Measurements from ENCODE around the gene RBL2. TPM values are rescaled to one million over a fixed set of nuclear protein-coding genes. Genes with fewer than 3 reads are reported as not detected.

Gene RBL2
- total and polyA plus RNA-seq, 2 of the 13 experiments (the other 11 are each of a cell fraction or from before 2014, with no cell fraction given), result 41.2 to 60.9 TPM

GRCh38 chr16:53503270-53503923 is 69.1 kb downstream of the RBL2 start (continued):
- TF ChIP-seq ZNF10 (CRISPR knock-in tag; IDR thresholded peaks at IDR 0.05; ENCODE audit: borderline replicate concordance, low read depth) (no peak), TRIM24 (CRISPR knock-in tag; IDR thresholded peaks at IDR 0.05) (no peak), FIP1L1 (IDR thresholded peaks at IDR 0.05; ENCODE audit: borderline replicate concordance, insufficient read depth, low read depth, low read length) (0 out of 2 replicates have a peak, but pooled peaks have one; percentile 87), HNF4G (IDR thresholded peaks at IDR 0.05; ENCODE audit: borderline replicate concordance, low read depth, low read length) (no peak), HNF4G (CRISPR knock-in tag; IDR thresholded peaks at IDR 0.05; ENCODE audit: borderline replicate concordance, low read depth) (0 out of 2 replicates have a peak, but pooled peaks have one; percentile 41), ZNF704 (CRISPR knock-in tag; IDR thresholded peaks at IDR 0.05; ENCODE audit: borderline replicate concordance) (no peak), ZNF432 (CRISPR knock-in tag; IDR thresholded peaks at IDR 0.05; ENCODE audit: borderline replicate concordance) (no peak), AKAP8 (CRISPR knock-in tag; IDR thresholded peaks at IDR 0.05) (no peak), ATAD3A (CRISPR knock-in tag; IDR thresholded peaks at IDR 0.05) (0 out of 2 replicates have a peak, but pooled peaks have one; percentile 69), ZNF280D (CRISPR knock-in tag; IDR thresholded peaks at IDR 0.05) (peak; percentile 31; the same call in 1 of the 2 replicates), ZBTB21 (CRISPR knock-in tag; IDR thresholded peaks at IDR 0.05) (no peak; the same call in 1 of the 2 replicates), STAG1 (CRISPR knock-in tag; IDR thresholded peaks at IDR 0.05) (no peak), SMAD9 (CRISPR knock-in tag; IDR thresholded peaks at IDR 0.05) (peak; percentile 89; the same call in 1 of the 2 replicates), ZNF367 (CRISPR knock-in tag; IDR thresholded peaks at IDR 0.05; ENCODE audit: borderline replicate concordance) (no peak), PAX8 (CRISPR knock-in tag; IDR thresholded peaks at IDR 0.05; ENCODE audit: borderline replicate concordance) (0 out of 2 replicates have a peak, but pooled peaks have one; percentile 10), FOXK1 (CRISPR knock-in tag; IDR thresholded peaks at IDR 0.05; ENCODE audit: borderline replicate concordance, low read depth) (peak; percentile 94), FUBP1 (CRISPR knock-in tag; IDR thresholded peaks at IDR 0.05; ENCODE audit: borderline replicate concordance) (no peak; the same call in 1 of the 2 replicates)
- TF ChIP-seq, protein P1, sequence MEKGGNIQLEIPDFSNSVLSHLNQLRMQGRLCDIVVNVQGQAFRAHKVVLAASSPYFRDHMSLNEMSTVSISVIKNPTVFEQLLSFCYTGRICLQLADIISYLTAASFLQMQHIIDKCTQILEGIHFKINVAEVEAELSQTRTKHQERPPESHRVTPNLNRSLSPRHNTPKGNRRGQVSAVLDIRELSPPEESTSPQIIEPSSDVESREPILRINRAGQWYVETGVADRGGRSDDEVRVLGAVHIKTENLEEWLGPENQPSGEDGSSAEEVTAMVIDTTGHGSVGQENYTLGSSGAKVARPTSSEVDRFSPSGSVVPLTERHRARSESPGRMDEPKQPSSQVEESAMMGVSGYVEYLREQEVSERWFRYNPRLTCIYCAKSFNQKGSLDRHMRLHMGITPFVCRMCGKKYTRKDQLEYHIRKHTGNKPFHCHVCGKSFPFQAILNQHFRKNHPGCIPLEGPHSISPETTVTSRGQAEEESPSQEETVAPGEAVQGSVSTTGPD (CRISPR knock-in tag; IDR thresholded peaks at IDR 0.05), result no peak
- TF ChIP-seq, protein P2, sequence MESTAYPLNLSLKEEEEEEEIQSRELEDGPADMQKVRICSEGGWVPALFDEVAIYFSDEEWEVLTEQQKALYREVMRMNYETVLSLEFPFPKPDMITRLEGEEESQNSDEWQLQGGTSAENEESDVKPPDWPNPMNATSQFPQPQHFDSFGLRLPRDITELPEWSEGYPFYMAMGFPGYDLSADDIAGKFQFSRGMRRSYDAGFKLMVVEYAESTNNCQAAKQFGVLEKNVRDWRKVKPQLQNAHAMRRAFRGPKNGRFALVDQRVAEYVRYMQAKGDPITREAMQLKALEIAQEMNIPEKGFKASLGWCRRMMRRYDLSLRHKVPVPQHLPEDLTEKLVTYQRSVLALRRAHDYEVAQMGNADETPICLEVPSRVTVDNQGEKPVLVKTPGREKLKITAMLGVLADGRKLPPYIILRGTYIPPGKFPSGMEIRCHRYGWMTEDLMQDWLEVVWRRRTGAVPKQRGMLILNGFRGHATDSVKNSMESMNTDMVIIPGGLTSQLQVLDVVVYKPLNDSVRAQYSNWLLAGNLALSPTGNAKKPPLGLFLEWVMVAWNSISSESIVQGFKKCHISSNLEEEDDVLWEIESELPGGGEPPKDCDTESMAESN (CRISPR knock-in tag; conservative IDR thresholded peaks at IDR 0.05), result peak; percentile 71; the same call in 1 of the 2 replicates

All from HepG2 (cell line).